GM12874 (cell line): Measurements from ENCODE around the gene ARHGAP6.

Experiments used
- TF ChIP-seq, protein P1 (sequence below): IDR thresholded peaks from 2 replicates; pipeline ENCODE4 v1.5.1; 2011; ENCODE audit warnings: low read depth, mild to moderate bottlenecking, control low read depth, low read length, moderate library complexity; ENCODE audit not compliant: insufficient read depth

The ARHGAP6 gene

DNA sequence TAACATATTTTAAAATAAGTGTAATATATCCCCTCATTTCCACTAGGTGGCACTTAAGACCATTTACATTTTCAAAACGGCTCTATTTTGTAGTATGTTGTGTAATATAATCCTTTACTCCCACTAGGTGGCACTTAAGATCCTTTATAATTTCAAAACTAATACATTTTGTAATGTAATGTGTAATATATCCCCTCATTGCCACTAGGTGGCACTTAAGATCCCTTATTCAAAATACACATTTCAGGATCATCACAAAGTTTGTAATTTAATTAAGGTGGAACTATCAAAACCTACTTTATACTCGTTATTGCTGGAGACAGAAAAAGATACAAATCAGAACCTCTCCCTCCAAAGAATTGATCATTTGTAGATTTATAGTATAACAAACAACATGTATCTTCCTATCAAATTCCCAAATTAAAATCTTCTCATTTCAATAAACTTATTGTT is 132.5 kb downstream of the ARHGAP6 start:
- TF ChIP-seq, protein P1, sequence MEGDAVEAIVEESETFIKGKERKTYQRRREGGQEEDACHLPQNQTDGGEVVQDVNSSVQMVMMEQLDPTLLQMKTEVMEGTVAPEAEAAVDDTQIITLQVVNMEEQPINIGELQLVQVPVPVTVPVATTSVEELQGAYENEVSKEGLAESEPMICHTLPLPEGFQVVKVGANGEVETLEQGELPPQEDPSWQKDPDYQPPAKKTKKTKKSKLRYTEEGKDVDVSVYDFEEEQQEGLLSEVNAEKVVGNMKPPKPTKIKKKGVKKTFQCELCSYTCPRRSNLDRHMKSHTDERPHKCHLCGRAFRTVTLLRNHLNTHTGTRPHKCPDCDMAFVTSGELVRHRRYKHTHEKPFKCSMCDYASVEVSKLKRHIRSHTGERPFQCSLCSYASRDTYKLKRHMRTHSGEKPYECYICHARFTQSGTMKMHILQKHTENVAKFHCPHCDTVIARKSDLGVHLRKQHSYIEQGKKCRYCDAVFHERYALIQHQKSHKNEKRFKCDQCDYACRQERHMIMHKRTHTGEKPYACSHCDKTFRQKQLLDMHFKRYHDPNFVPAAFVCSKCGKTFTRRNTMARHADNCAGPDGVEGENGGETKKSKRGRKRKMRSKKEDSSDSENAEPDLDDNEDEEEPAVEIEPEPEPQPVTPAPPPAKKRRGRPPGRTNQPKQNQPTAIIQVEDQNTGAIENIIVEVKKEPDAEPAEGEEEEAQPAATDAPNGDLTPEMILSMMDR, result no peak; the same call in 1 of the 2 replicates

DNA sequence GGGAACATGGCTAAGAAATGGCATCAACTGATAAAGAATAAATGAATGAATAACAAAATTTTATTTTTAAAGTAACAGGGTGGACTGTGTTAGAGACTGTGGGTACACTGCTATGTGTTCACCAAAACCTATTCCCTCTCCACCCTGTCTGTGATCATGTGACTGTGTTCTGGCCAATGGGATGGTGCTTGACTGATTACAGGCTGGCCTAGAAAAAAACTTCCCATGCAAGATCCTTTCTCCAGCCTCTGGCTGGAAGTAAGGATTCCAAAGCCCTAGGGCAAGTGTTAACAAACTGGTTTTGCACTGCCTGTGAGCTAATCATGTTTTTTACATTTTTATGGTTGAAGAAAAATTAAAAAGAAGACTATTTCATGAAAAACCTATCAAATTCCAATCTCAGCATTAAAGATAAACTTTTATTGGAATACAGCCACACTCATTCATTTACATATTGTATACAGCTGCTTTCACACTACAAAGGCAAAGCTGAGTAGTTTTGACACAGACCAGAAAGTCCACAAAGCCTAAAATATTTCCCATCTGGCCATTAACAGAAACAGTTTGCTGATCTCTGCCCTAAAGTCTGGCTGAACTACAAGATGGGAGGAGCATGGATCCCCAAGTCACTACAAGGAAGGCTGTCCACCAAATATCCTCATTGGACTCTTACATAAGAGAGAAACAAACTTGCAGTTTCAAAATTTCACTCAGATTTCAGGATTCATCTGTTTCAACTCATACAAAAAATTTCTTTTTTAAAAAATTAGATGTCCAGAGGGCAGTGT is 133.2 kb downstream of the ARHGAP6 start:
- TF ChIP-seq, protein P1, result no peak

DNA sequence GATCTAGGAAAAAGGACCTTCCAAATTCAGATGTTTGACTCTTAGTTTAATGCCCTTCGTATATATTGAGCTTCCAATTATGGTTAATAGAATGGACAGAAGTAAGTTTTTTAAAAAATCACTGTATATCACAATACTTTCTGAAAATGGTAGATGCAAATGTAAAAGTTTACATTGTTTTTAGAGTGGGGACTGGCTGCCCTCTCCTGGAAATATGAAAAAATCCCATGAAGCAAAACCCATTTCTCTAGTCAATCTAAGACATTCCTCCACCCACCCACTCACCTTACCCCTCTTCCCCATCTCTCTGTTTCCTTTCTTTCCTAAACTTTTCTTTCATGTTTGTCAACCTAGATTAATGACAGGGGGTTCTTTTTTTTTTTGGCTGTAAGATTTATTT is 134.5 kb downstream of the ARHGAP6 start:
- TF ChIP-seq, protein P1, result no peak

DNA sequence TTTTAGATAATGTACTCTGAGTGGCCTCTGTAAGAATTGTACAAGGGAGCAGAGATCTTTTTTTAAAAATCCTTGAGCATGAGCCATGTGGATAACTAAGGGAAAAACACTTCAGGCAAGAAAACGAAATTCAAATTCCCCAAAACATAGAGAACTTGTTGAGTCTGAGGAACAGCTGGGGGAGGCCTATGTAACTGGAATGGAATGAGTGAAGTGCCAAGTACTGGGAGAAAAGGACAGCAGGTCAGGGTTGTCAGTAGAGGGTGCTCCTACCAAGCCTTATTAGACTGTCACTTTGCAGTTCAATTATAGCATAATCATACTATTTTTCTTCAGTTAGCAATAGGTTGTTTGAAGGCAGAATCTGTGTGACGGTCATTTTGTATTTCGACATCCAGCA is 135.1 kb downstream of the ARHGAP6 start:
- TF ChIP-seq, protein P1, result no peak

DNA sequence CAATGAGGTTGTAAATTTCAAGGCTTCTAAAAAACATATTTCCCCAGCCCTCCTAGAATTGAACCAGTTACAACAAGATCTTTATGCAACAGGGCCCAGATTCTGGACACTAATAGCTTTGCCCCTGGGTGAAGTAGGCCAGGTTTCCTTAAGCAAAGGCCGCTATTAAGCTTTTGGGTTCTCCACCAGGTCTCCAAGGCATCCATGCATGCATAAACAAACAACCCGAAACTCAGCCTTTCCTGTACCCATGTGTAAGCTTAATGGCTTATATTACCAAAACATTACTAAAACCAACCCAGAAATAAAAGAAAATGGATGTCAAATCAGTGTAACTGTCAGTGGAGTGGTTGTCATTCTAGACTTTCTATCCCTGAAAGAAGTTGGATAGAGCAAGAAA is 137.1 kb downstream of the ARHGAP6 start:
- TF ChIP-seq, protein P1, result no peak

DNA sequence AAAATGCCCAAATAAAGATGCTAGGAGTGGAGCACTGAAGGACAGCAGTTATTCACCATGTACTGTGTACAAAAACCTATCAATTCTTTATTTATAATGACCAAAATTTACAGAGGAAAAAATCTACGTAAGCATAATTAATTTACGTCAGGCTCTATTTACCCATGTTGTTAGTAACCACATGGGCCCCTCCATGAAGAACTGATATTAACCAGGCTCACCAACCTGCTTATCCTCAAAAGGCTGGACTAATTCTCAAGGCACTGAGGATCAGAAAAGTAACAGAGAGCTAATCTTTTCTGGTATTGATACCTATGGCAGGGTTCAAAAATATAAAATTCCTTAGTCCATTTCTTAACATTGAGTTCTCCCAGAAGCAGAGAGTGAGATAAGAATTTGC is 140.0 kb downstream of the ARHGAP6 start:
- TF ChIP-seq, protein P1, result no peak

DNA sequence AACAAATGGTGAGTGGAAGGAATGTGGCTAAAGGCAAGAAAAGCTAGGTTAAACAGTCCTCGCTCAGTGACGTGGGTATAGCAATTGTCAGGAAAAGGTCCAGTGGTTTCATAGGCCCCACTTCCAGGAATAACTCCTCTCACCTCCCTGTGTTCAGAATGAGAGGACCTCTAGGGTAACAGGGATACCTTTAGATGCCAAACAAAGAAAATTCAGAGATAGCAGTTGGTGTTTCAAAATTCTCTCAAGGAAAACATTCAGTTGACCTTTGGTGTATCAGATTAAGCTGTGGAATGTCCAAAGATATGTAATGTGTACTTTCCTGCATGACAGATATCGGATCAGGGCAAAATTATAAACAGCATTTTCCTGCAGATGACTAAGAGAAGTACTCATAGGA is 155.9 kb downstream of the ARHGAP6 start:
- TF ChIP-seq, protein P1, result no peak
